Activated T-helper 1 cell treated with Interleukin-2 at 50 U/mL for 16 hours (primary cell): ENCODE measurements around the gene STXBP5L.
"Not testable (repeated sequence)": the region's sequence is repeated elsewhere in the genome, so short reads cannot be mapped to it uniquely, and the experiment has no call there.

ENCODE experiments used
- DNase-seq: peaks from one replicate; pipeline ENCODE4 v3.0.0-alpha.2; 2020; ENCODE audit warnings: low read depth

Gene STXBP5L

GRCh38 chr3:121018917-121019321, 110.9 kb downstream of the STXBP5L start:
- DNase-seq: no peak

- DNase-seq: no peak
Measured at GRCh38 chr3:121063628-121064027, 155.6 kb downstream of the STXBP5L start.

- DNase-seq: no peak
Measured at GRCh38 chr3:121064121-121064520, 156.1 kb downstream of the STXBP5L start.

GRCh38 chr3:121072133-121072532, 164.1 kb downstream of the STXBP5L start:
- no peak for DNase-seq

- no peak for DNase-seq
Measured at GRCh38 chr3:121073011-121073410, 165.0 kb downstream of the STXBP5L start.

- no peak for DNase-seq
Measured at GRCh38 chr3:121075191-121075590, 167.2 kb downstream of the STXBP5L start.

GRCh38 chr3:121078378-121079101, 170.5 kb downstream of the STXBP5L start:
- DNase-seq: not testable (repeated sequence)

- DNase-seq: no peak
Measured at GRCh38 chr3:121096953-121097352, 188.9 kb downstream of the STXBP5L start.

GRCh38 chr3:121111086-121111485, 203.1 kb downstream of the STXBP5L start:
- DNase-seq: not testable (repeated sequence)

- DNase-seq: no peak
Measured at GRCh38 chr3:121111914-121112612, 204.1 kb downstream of the STXBP5L start.

GRCh38 chr3:121126033-121126706, 218.2 kb downstream of the STXBP5L start:
- DNase-seq: no peak

GRCh38 chr3:121126707-121127035, 218.7 kb downstream of the STXBP5L start:
- DNase-seq: no peak

- DNase-seq: no peak
Measured at GRCh38 chr3:121152573-121152972, 244.6 kb downstream of the STXBP5L start.

GRCh38 chr3:121153851-121154250, 245.8 kb downstream of the STXBP5L start:
- DNase-seq: no peak

- DNase-seq: no peak
Measured at GRCh38 chr3:121155028-121155427, 247.0 kb downstream of the STXBP5L start.

- no peak for DNase-seq
Measured at GRCh38 chr3:121165397-121165837, 257.4 kb downstream of the STXBP5L start.

GRCh38 chr3:121167374-121168139, 259.6 kb downstream of the STXBP5L start:
- no peak for DNase-seq

- no peak for DNase-seq
Measured at GRCh38 chr3:121175083-121175482, 267.1 kb downstream of the STXBP5L start.

GRCh38 chr3:121190626-121191025, 282.6 kb downstream of the STXBP5L start:
- DNase-seq: not testable (repeated sequence)

GRCh38 chr3:121202573-121202972, 294.6 kb downstream of the STXBP5L start:
- no peak for DNase-seq

- no peak for DNase-seq
Measured at GRCh38 chr3:121223116-121223515, 315.1 kb downstream of the STXBP5L start.

GRCh38 chr3:121228971-121229370, 321.0 kb downstream of the STXBP5L start:
- no peak for DNase-seq
